A549 treated with CORT108297 at 1 μM for 4 hours (cell line): ENCODE measurements around the gene FBXO4. TPM values are rescaled to one million over a fixed set of nuclear protein-coding genes. Genes with fewer than 3 reads are reported as not detected.

Experiments used
- total RNA-seq: library from RNA; stranded (reverse); fragments of 200-300 nt; extraction: Qiagen RNA extraction; gene quantifications from 5 replicates; pipeline ENCODE4 v1.2.3, GENCODE V29; 2022

FBXO4 gene
- 5.6 to 7.4 TPM (median 6.8 TPM) in 5 replicates for total RNA-seq

GRCh38 chr5:41924872-41925554 is at the start of gene FBXO4:
Gene FBXO4, plus strand, starts transcription at chr5:41925281. Its CDS starts 29 bp downstream, at chr5:41925310.

GRCh38 chr5:41903892-41904799 is 20.9 kb upstream of the FBXO4 start, which contains the start of gene RIMOC1:
Gene RIMOC1, plus strand, starts transcription at chr5:41904344. Its CDS starts 24 bp downstream, at chr5:41904368.

Other genes starting within 250 kb of the FBXO4 start
- gene OXCT1, start 54.9 kb upstream of the FBXO4 start, total RNA-seq: 2.4 to 3.4 TPM (median 2.8 TPM) in 5 replicates
- 9.3 to 11.8 TPM (median 10.0 TPM) in 5 replicates for gene RIMOC1, start 20.9 kb upstream of the FBXO4 start, total RNA-seq